GM23248 (cell line): ENCODE measurements around the gene CD4.

Experiments used
- EZH2 ChIP-seq: fragments of 200-600 bp; sonication (generic); IDR thresholded peaks from 2 replicates; pipeline ENCODE4 v1.6.1; 2018; ENCODE audit warnings: antibody characterized with exemption, mild to moderate bottlenecking; ENCODE audit not compliant: insufficient read depth, poor library complexity, severe bottlenecking
- EZH2phosphoT487 ChIP-seq: fragments of 200-600 bp; sonication (generic); IDR thresholded peaks from 2 replicates; pipeline ENCODE4 v1.6.1; 2018; ENCODE audit warnings: antibody characterized with exemption, moderate library complexity, mild to moderate bottlenecking, low read depth; ENCODE audit not compliant: insufficient read depth

- TF ChIP-seq EZH2 (no peak), EZH2phosphoT487 (no peak)
Measured at GRCh38 chr12:6819106-6820030, 30.0 kb downstream of the CD4 start.
